ENCODE measurements around the gene PANK1.
"Not testable (repeated sequence)": the region's sequence is repeated elsewhere in the genome, so short reads cannot be mapped to it uniquely, and the experiment has no call there.

PANK1 gene

DNA sequence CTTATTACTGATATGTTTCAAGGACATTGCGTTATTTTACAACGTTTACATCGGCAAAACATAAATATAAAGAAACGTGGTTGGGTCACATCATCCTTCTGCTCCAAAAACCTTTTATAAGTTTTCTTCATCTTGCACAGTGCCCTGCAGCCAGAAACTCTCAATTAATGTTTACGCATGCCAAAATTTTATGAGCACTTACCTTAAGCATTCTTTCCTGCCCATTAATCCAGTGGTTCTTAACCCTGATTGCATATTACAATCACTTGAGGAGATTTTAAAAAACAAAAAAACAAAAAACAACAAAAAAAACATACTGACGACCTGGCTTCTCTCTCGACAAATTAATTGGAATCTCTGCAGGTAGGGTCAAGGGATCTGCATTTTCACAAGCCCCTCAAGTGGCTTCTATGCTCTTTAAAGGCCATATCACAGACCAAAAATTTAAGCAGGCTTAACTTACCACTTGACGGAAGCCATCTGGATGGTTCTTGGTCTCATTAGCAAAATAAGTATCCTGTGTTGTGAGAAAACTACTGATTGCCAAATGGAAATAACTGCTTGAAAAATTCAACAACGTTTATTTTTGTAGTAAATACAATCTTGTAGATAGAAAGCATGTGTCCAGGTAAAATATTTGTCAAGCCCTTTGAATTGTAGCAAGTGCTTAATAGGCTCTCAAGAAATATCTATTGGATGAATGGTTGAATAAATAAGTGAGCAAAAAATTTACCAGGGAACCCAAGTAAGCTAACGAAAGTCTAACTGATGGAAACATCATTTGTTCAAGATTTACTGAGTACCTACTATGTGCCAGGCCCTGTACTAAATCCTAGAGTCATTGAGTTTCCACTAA, 78.7 kb downstream of the PANK1 start:
- DNase-seq = no peak

DNA sequence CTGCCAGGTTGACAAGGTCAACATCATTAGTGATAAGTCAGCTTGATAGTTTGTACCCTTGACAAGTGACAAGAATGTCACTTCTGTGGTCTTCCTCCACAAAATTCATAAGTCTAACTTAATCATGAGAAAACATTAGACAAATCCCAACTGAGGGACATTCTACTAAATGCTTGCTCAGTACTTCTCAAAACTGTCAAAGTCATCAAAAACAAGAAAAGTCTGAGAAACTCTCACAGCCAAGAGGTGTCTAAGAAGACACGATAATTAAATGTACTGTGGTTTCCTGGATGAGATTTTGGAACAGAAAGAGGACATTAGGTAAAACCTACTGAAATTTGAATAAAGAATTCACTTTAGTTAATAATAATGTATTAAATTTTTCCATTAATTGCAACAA, 79.9 kb downstream of the PANK1 start:
- DNase-seq = no peak

DNA sequence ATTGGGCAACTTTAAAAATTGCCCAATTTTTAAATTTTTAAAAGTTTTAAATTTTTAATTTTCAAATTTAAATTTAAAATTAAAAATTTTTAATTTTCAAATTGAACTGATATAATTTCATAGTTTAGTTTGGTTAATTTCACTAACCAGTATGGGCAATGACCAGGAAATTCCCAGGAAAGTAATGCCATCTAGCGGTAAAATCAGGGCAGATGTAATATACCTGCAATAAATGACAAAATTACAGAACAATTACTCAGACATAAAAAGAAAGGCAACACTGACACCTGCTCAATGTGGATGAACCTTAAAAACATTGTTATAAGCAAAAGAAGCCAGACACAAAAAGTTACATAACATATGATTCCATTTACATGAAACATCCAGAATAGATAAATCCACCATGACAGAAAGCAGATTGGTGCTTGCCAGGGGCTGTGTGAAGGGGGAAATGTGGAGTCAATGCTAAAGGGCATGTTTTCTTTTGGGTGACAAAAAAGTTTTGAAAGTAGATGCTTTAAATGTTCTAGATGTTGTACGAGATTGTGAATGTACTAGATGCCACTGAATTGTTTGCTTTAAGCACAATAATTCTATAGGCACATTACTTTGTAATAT, 81.1 kb downstream of the PANK1 start:
- DNase-seq = peak; percentile 45

- DNase-seq = no peak
Measured at GRCh38 chr10:89563311-89563710, 81.7 kb downstream of the PANK1 start.

DNA sequence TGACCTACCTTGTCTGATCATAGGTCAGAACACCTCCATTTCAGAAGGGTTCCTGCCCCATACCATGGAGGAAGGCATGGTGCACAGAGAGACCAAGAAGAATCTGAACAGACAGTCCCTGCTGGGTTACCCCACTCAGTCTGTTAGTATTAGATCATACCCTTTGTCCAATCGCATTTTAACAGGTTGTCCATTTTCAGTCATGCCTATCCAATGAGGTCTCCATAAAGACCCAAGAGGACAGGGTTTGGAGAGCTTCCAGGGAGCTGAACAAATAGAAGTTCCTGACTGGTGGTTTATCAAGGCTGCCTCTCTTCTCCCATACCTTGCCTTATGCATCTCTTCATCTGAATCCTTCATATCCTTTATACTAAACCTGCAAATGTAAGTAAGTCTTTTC, 88.4 kb downstream of the PANK1 start:
- DNase-seq = no peak

DNA sequence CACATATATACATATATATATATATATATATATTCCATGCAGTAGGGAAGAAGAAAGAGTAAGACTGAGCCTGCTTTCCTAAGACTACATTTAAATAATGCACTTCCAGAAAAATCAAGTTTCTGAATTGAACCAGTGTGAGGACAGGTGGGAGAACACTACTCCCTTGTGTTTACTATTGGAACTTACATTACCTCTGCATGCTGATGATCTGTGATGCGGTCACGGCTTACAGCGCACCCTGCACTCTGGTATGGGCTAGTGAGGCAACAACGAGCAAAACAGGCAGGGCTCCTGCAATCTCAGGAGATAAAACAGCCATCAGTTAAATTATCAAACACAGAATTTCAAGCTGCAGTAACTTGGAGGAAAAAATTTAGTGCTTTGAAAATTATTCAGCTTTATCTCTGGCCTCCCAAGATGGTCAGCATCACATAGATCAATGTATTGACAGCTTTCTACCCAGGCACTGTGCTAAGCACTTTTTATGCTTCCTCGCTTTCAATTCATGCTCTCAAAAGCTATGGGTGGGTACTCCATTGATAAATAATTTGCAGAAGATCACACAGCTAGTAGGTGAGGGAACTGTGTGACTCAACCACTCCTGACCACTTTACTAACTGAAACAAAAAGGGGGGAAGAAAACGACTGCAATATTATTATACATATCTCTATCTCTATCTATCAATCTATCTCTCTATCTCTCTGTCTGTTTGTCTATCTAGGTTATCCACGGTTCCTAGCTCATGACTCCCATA, 89.2 kb downstream of the PANK1 start:
- DNase-seq = no peak

DNA sequence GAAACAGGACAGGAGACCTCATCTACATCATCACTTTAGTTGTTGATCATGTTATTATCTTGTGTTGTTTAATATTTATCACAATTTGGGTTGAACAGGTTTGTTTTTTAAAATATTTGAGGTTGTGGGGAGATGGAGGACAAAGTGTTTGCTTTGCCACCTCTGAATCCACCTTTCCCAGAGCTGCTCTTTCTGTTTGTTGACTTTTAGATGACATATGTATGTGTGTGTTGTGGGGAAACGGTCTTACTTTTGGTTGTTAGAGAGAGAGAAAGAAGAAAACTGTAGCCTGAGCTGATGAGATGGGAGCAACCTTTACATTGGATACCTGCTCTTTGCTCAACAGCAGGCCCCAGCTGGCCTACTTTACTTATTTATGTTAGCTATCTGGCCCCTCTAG, 90.6 kb downstream of the PANK1 start:
- DNase-seq = no peak

DNA sequence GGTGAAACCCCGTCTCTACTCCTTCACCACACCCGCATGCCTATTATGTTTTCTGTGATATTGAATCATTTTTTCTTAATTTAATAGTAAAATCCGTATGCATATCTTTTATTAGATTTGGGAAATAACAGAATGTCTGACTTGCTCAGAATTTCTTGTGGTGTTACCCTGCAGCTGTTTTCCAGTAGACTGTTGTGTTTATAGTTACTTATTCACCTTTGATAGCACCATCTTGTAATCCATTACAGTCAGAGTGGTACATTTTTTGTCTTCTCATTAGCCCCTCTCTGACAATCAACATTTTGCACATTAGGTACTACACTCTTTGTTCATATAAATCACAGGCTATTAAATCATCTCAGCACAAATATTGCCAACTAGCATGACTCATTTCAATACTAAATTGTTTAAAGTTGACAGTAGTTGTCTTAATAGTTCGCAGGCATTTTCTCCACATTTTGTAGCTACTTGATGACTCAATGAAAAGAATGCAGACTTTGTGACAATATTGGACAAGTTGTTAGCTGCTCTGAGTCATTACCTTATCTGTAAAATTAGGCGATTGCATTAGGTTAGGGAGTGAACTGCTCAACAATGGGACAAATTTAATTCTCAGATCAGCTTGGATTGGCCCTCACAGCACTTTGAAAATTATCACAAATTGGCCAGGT, 91.8 kb downstream of the PANK1 start:
- no peak for DNase-seq

GRCh38 chr10:89552213-89552612, 92.8 kb downstream of the PANK1 start:
- DNase-seq = no peak

GRCh38 chr10:89550509-89550908, 94.5 kb downstream of the PANK1 start:
- no peak for DNase-seq

DNA sequence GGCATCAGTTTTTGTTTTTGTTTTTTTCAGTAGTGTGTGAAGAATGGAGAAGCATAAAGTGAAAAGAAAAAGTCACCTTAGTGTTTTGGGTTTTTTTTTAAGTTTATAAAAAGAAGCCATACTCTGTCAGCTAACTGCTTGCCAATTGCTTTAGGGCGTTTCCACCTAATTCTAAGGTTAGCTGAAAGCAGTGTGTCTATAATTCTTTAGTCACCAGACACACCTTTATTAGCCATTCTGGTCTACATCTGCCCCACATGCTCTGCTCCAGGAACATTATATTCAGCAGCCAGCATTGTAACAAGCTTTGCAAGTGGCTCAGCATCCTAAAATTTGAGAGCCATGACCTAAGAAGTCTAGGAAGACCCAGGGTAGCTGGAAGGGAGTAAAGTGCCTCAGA, 95.5 kb downstream of the PANK1 start:
- no peak for DNase-seq

- no peak for DNase-seq
Measured at GRCh38 chr10:89548673-89549072, 96.4 kb downstream of the PANK1 start.

DNA sequence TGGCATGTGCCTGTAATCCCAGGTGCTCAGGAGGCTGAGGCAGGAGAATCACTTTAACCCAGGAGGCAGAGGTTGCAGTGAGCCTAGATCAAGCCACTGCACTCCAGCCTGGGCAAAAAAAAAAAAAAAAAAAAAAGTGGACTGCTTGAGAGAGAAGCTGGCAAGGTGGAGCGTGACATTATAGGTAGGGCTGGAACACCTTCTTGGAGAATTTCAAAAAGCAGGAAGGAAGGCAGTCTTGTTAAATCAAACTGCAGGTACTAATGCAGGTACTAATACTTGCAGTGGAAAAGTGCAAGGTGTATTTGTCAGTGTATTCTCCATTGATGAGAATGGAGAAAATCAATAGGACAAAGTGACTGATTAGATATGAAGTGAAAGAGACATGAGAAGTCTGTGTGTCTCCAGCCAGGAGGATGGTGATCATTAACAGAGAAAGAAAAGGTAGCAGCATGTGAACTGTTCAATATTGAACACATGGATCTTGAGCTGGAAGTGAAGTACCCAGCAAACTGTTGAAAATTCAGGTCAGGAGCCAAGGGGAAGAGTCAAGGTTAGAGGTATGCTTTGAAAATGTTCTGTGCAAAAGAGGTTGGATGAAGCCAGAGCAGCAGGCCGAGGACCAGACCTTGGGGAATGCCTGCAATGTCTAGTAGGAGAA, 97.1 kb downstream of the PANK1 start:
- DNase-seq = no peak

- not testable (repeated sequence) for DNase-seq
Measured at GRCh38 chr10:89546651-89547050, 98.4 kb downstream of the PANK1 start.

- DNase-seq = no peak
Measured at GRCh38 chr10:89543841-89544240, 101.2 kb downstream of the PANK1 start.

- no peak for DNase-seq
Measured at GRCh38 chr10:89540420-89540949, 104.6 kb downstream of the PANK1 start.

DNA sequence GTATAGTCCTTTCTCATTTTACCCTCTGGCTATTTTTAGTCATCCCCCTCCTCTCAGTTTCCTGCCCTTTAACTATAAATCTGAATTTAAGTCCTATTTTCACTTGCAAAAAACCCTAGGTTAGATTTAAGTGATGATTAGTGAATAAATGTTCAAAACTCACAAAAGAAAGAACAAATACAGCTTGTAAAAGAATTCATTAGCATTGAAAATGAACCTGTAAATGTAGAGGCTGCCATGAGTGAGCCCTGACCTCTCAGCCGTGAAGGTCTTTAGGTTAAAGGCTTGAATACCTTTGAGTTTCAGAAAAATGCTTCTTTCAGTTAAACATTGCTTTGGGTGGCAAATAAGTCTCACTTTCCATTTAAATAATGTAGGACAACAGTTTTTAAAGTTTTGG, 107.7 kb downstream of the PANK1 start:
- DNase-seq = no peak

- no peak for DNase-seq
Measured at GRCh38 chr10:89536013-89536354, 109.1 kb downstream of the PANK1 start.

DNA sequence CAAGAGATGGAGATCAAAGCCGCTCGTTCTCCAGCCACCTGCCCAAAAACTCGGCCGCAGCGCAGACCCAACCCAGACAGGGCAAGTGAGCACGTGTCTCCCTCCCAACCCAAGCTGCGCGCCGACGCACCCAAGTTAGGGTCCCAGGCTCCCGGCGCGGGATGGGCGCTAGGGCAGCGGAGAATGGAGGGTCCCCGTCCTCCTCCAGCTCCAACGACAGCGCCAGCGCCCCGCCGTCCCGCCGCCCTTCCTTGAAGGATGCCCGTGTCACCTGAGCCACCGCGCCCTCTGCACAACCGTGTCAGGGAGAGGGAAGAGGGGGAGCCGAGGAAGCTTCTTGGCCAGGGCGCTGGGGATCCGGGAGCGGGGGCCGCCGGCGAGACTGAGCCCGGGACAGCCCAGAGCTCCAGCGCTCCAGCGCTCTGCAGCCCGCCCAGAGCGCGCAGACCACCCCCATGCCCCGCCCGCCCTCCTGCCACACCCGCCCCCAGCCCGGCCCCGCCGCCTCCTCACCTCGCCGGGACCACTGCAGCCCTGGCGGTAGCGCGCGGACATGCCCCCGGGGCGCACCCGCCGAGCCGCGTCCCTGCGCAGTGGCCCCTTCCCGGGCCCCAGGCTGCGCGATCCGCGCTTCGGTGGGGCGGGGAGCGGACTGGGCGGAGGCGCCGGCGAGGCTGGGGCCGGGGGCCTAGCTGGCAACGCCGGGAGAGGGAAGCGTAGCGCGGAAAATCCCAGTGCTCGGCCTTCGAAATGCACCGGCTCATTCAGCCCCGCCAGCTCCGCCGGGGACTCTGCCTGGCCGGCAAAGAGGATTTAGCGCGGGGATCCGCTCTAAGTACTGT, 109.7 kb downstream of the PANK1 start, which contains the start of gene SLC16A12:
TSS of gene SLC16A12 (minus strand) at position 424 of the 842 bp plus-strand sequence. CDS start 73,016 bp downstream, outside the sequence.
- no peak for DNase-seq

DNA sequence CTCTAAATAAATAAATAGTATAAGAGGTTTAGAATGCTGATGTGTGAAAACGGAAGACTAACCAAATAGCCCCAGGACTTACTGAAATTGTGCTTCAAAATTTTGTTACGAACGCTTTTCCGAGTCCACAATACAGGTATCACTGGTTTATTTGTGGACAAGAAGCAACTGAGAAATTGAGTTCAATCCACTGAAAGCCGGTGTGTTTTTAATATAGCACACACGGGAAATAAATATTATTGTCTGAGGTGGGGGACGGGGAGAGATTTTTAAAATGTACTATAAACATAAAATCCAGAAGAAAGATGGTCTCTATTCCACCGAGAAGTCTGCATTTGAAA, 110.2 kb downstream of the PANK1 start:
- no peak for DNase-seq
